GM10248 (cell line): Measurements from ENCODE around the gene SIGMAR1.

Experiments used
- CTCF ChIA-PET: fragments of 300-600 bp; sonication (Branson Sonifier 250); formaldehyde crosslinking; extraction: SDS; loops from one replicate; lab custom pipeline; 2021; ENCODE audit warnings: antibody characterized with exemption; lab: Yijun Ruan, JAX
- POLR2A ChIA-PET: fragments of 350-650 bp; sonication (Branson Sonifier 250); formaldehyde crosslinking; extraction: SDS; loops from one replicate; lab custom pipeline; 2020; ENCODE audit warnings: antibody characterized with exemption; lab: Yijun Ruan, JAX
- DNase-seq: peaks from one replicate; pipeline ENCODE4 v3.0.0; 2012; ENCODE audit errors: extremely low spot score
- CTCF ChIP-seq: IDR thresholded peaks from 2 replicates; pipeline ENCODE4 v1.5.1; 2012; ENCODE audit warnings: mild to moderate bottlenecking, low read depth; ENCODE audit errors: extremely low read depth, missing control alignments, control extremely low read depth

The SIGMAR1 gene

GRCh38 chr9:34656992-34657391, 19.4 kb upstream of the SIGMAR1 start:
- CTCF ChIA-PET, result interaction anchor here (1.2 to 3.9 kb wide), 3 partner anchors 11 to 23 kb away, joined by 3 to 20 read pairs (median 8); partner anchors contain the start of gene GALT
- TF ChIP-seq CTCF, result no peak

GRCh38 chr9:34655394-34655793, 17.8 kb upstream of the SIGMAR1 start:
- ChIA-PET CTCF (interaction anchor here (3.9 kb wide), 1 partner anchor 9 kb away, joined by 20 read pairs; the partner anchor contains the start of gene GALT), POLR2A (no interaction called here)
- DNase-seq, result no peak
- no peak for TF ChIP-seq CTCF

More at GRCh38 chr9:34656992-34657391, 19.4 kb upstream of the SIGMAR1 start:
- no peak for DNase-seq
- POLR2A ChIA-PET, result no interaction called here

GRCh38 chr9:34654323-34655051, 16.9 kb upstream of the SIGMAR1 start:
- TF ChIP-seq CTCF, result no peak
- CTCF ChIA-PET, result interaction anchor here (1.0 kb wide), 1 partner anchor 48 kb away, joined by 3 read pairs; no protein-coding TSS in a partner anchor
- DNase-seq, result no peak
- POLR2A ChIA-PET, result no interaction called here

GRCh38 chr9:34653151-34654072, 15.8 kb upstream of the SIGMAR1 start:
- no peak for TF ChIP-seq CTCF
- ChIA-PET POLR2A (interaction anchor here (0.6 kb wide), 1 partner anchor 23 kb away, joined by 6 read pairs; no protein-coding TSS in a partner anchor), CTCF (interaction anchor here (1.0 to 1.7 kb wide), 3 partner anchors 11 to 49 kb away, joined by 3 to 4 read pairs (median 4); partner anchors contain the start of gene SIGMAR1)
- DNase-seq, result no peak

- no peak for TF ChIP-seq CTCF
- DNase-seq, result no peak
- CTCF ChIA-PET, result interaction anchor here (1.1 to 1.7 kb wide), 2 partner anchors 12 to 15 kb away, joined by 4 read pairs; partner anchors contain the start of gene SIGMAR1
- POLR2A ChIA-PET, result no interaction called here
Measured at GRCh38 chr9:34652602-34653000, 15.0 kb upstream of the SIGMAR1 start.
